A673 (cell line): ENCODE data around the gene SMAD6. TPM values are rescaled to one million over a fixed set of nuclear protein-coding genes. Genes with fewer than 3 reads are reported as not detected.

ENCODE experiments used
- BruUV-seq: library from RNA; stranded (reverse); fragments of 400-500 nt; replicated peaks from 2 replicates; lab custom pipeline; 2021; lab: Mats Ljungman, UMichigan
- CTCF ChIA-PET: fragments of 300-600 bp; sonication (Branson Sonifier 250); formaldehyde crosslinking; loops from one replicate; lab custom pipeline; 2022; ENCODE audit warnings: antibody characterized with exemption; lab: Charles Lee
- POLR2A ChIA-PET: fragments of 300-600 bp; sonication (Branson Sonifier 250); formaldehyde crosslinking; loops from one replicate; lab custom pipeline; 2022; ENCODE audit warnings: antibody characterized with exemption; ENCODE audit not compliant: low non-redundant PET; lab: Charles Lee
- DNase-seq: peaks from one replicate; pipeline ENCODE4 v3.0.0-alpha.2; 2015; ENCODE audit warnings: low spot score
- H3K27ac ChIP-seq: fragments of 200-600 bp; sonication (generic); 2 replicates; pipeline ENCODE4 v1.5.1; 2016; ENCODE audit warnings: mixed run types, low read depth, mild to moderate bottlenecking, mixed read lengths, antibody characterized with exemption, low read length; ENCODE audit not compliant: poor library complexity, severe bottlenecking
- H3K27me3 ChIP-seq: fragments of 200-600 bp; sonication (generic); replicated peaks from 2 replicates; pipeline ENCODE4 v1.6.1; 2017; ENCODE audit warnings: mixed run types, low read depth, mild to moderate bottlenecking, mixed read lengths, antibody characterized with exemption, low read length; ENCODE audit not compliant: insufficient read depth, poor library complexity
- H3K36me3 ChIP-seq: fragments of 200-600 bp; sonication (generic); 2 replicates; pipeline ENCODE4 v1.6.1; 2016; ENCODE audit warnings: mixed run types, mild to moderate bottlenecking, mixed read lengths, antibody characterized with exemption, low read length; ENCODE audit not compliant: insufficient read depth, poor library complexity, severe bottlenecking
- H3K4me1 ChIP-seq: fragments of 200-600 bp; sonication (generic); 2 replicates; pipeline ENCODE4 v1.6.1; 2017; ENCODE audit warnings: mixed run types, mild to moderate bottlenecking, mixed read lengths, antibody characterized with exemption, low read length; ENCODE audit not compliant: insufficient read depth, poor library complexity, severe bottlenecking
- H3K4me3 ChIP-seq: fragments of 200-600 bp; sonication (generic); 2 replicates; pipeline ENCODE4 v1.5.1; 2016; ENCODE audit warnings: low read depth, mixed run types, mild to moderate bottlenecking, mixed read lengths, low read length; ENCODE audit not compliant: poor library complexity, severe bottlenecking
- H3K9me3 ChIP-seq: fragments of 200-600 bp; sonication (generic); 2 replicates; pipeline ENCODE4 v1.6.1; 2016; ENCODE audit warnings: mixed run types, low read depth, mild to moderate bottlenecking, mixed read lengths, antibody characterized with exemption, low read length; ENCODE audit not compliant: poor library complexity, severe bottlenecking
- CTCF ChIP-seq: fragments of 300-800, 200-600 bp; sonication (generic); conservative IDR thresholded peaks from 2 replicates; pipeline ENCODE4 v1.5.1; 2017; ENCODE audit warnings: low read depth, mild to moderate bottlenecking, antibody characterized with exemption, low read length, moderate library complexity, mixed read lengths
- EZH2 ChIP-seq: fragments of 200-600 bp; sonication (generic); IDR thresholded peaks from 2 replicates; pipeline ENCODE4 v1.6.1; 2017; ENCODE audit warnings: borderline replicate concordance, low read depth, mild to moderate bottlenecking, mixed read lengths, antibody characterized with exemption, low read length; ENCODE audit not compliant: poor library complexity, severe bottlenecking
- intact Hi-C: fragments of 100-400 bp; cut with micrococcal nuclease; formaldehyde crosslinking; loops from one replicate; pipeline ENCODE4 v1.10.0; 2022; ENCODE audit not compliant: unreplicated experiment
- total RNA-seq: library from RNA; stranded (reverse); gene quantifications from 2 replicates; pipeline ENCODE4 v1.2.3, GENCODE V29; 2021

SMAD6 gene
- total RNA-seq, 1 experiment from 2014 or later = 63.9 TPM

GRCh38 chr15:66797921-66798320, 95.9 kb downstream of the SMAD6 start:
- no peak overlapping the region for H3K27ac ChIP-seq
- intact Hi-C loops = no loop called here
- POLR2A ChIA-PET = no interaction called here
- no peaks in the 10 kb centered on the region for H3K36me3 ChIP-seq
- CTCF ChIA-PET = no interaction called here
- DNase-seq = no peak
- H3K9me3 ChIP-seq = no peaks in the 10 kb centered on the region
- no peak overlapping the region for H3K4me3 ChIP-seq
- H3K4me1 ChIP-seq = peaks cover 17% of the 10 kb centered on the region
- H3K27me3 ChIP-seq = no peaks in the 10 kb centered on the region
- BruUV-seq = no TSS peak
- TF ChIP-seq EZH2 (no peak), CTCF (no peak)

GRCh38 chr15:66798426-66799061, 96.5 kb downstream of the SMAD6 start:
- no peaks in the 10 kb centered on the region for H3K36me3 ChIP-seq
- no TSS peak for BruUV-seq
- H3K4me3 ChIP-seq = no peak overlapping the region
- DNase-seq = no peak
- no peak overlapping the region for H3K27ac ChIP-seq
- POLR2A ChIA-PET = no interaction called here
- intact Hi-C loops = no loop called here
- TF ChIP-seq EZH2 (no peak), CTCF (no peak)
- H3K27me3 ChIP-seq = no peaks in the 10 kb centered on the region
- no peaks in the 10 kb centered on the region for H3K9me3 ChIP-seq
- CTCF ChIA-PET = no interaction called here
- H3K4me1 ChIP-seq = peaks cover 23% of the 10 kb centered on the region

DNA sequence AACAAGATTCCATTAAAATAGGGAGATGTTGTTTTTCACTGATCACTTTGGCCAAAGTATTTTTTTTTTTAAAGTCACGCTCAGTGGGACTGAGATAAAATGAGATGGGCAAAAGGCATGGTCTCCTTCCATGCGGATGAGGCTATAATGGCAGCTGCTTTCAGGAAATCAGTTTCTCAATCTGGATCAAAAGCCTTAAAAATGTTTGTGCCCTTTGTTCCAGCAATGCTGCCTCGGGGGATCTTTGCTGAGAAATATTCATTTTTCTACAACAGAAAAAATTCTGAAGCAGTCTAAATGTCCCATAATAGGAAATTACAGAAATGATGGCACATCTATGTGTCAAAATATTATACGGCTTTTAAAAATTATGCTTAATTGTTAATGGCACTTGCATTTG, 97.2 kb downstream of the SMAD6 start:
- no peaks in the 10 kb centered on the region for H3K27me3 ChIP-seq
- no peaks in the 10 kb centered on the region for H3K36me3 ChIP-seq
- DNase-seq = no peak
- no peak for TF ChIP-seq CTCF
- no peak for TF ChIP-seq EZH2
- H3K4me1 ChIP-seq = peaks cover 24% of the 10 kb centered on the region
- no TSS peak for BruUV-seq
- H3K9me3 ChIP-seq = no peaks in the 10 kb centered on the region
- H3K4me3 ChIP-seq = no peak overlapping the region
- intact Hi-C loops = no loop called here
- H3K27ac ChIP-seq = no peak overlapping the region
- ChIA-PET POLR2A (no interaction called here), CTCF (no interaction called here)
